ENCODE results near the gene SLC46A3. TPM values are rescaled to one million over a fixed set of nuclear protein-coding genes. Genes with fewer than 3 reads are reported as not detected.
A peak's percentile ranks its signal among the peaks of the same experiment; 100 is the strongest.
"Not testable (repeated sequence)": the region's sequence is repeated elsewhere in the genome, so short reads cannot be mapped to it uniquely, and the experiment has no call there.

The SLC46A3 gene
- total and polyA plus RNA-seq, 2 donors: 12.5 to 18.9 TPM

GRCh38 chr13:28704282-28704681, 14.5 kb downstream of the SLC46A3 start:
- H3K36me3 ChIP-seq (ENCODE audit: control insufficient read depth in 2 of 2, insufficient read depth in 2 of 2, low read length in 1 of 2): peaks cover 9 to 21% of the 10 kb centered on the region in 2 donors
- DNase-seq (ENCODE audit: low read depth in 6 of 9, low spot score in 9 of 9): peak in 1 of 9 donors; percentile 5
- no peak overlapping the region for H3K27ac ChIP-seq (ENCODE audit: low read depth in 1 of 2, low read length in 1 of 2)
- H3K27me3 ChIP-seq (ENCODE audit: control insufficient read depth in 2 of 2, insufficient read depth in 1 of 2, low read length in 1 of 2): no peaks in the 10 kb centered on the region
- H3K4me3 ChIP-seq (ENCODE audit: low read length in 2 of 2): no peak overlapping the region
- H3K9me3 ChIP-seq (ENCODE audit: control insufficient read depth in 2 of 2, insufficient read depth in 1 of 2, low read length in 1 of 2): no peaks in the 10 kb centered on the region
- no peaks in the 10 kb centered on the region for H3K4me1 ChIP-seq (ENCODE audit: control insufficient read depth in 2 of 2, insufficient read depth in 2 of 2, low read length in 2 of 2)

- Histone ChIP-seq H3K4me3 (ENCODE audit: low read length in 2 of 2) (no peak overlapping the region), H3K27ac (ENCODE audit: low read depth in 1 of 2, low read length in 1 of 2) (no peak overlapping the region), H3K9me3 (ENCODE audit: control insufficient read depth in 2 of 2, insufficient read depth in 1 of 2, low read length in 1 of 2) (no peaks in the 10 kb centered on the region), H3K4me1 (ENCODE audit: control insufficient read depth in 2 of 2, insufficient read depth in 2 of 2, low read length in 2 of 2) (no peaks in the 10 kb centered on the region), H3K36me3 (ENCODE audit: control insufficient read depth in 2 of 2, insufficient read depth in 2 of 2, low read length in 1 of 2) (peaks cover 9 to 26% of the 10 kb centered on the region in 2 donors), H3K27me3 (ENCODE audit: control insufficient read depth in 2 of 2, insufficient read depth in 1 of 2, low read length in 1 of 2) (no peaks in the 10 kb centered on the region)
- 98% methylated on average over 1 of the region's 1 CpG for WGBS
- DNase-seq (ENCODE audit: low read depth in 6 of 9, low spot score in 9 of 9): no peak
Measured at GRCh38 chr13:28699246-28699645, 19.5 kb downstream of the SLC46A3 start.

- no peak overlapping the region for H3K4me3 ChIP-seq (ENCODE audit: low read length in 2 of 2)
- H3K27me3 ChIP-seq (ENCODE audit: control insufficient read depth in 2 of 2, insufficient read depth in 1 of 2, low read length in 1 of 2): no peaks in the 10 kb centered on the region
- no peaks in the 10 kb centered on the region for H3K4me1 ChIP-seq (ENCODE audit: control insufficient read depth in 2 of 2, insufficient read depth in 2 of 2, low read length in 2 of 2)
- no peaks in the 10 kb centered on the region for H3K9me3 ChIP-seq (ENCODE audit: control insufficient read depth in 2 of 2, insufficient read depth in 1 of 2, low read length in 1 of 2)
- no peak overlapping the region for H3K27ac ChIP-seq (ENCODE audit: low read depth in 1 of 2, low read length in 1 of 2)
- H3K36me3 ChIP-seq (ENCODE audit: control insufficient read depth in 2 of 2, insufficient read depth in 2 of 2, low read length in 1 of 2): peaks cover 6 to 22% of the 10 kb centered on the region in 2 donors
- WGBS: 95% methylated on average over 1 of the region's 1 CpG
- no peak for DNase-seq (ENCODE audit: low read depth in 6 of 9, low spot score in 9 of 9)
Measured at GRCh38 chr13:28697441-28697840, 21.3 kb downstream of the SLC46A3 start.

GRCh38 chr13:28693605-28694491, 24.9 kb downstream of the SLC46A3 start:
- not testable (repeated sequence) for DNase-seq (ENCODE audit: low read depth in 6 of 9, low spot score in 9 of 9); H3K27me3 ChIP-seq (ENCODE audit: control insufficient read depth in 2 of 2, insufficient read depth in 1 of 2, low read length in 1 of 2); H3K4me3 ChIP-seq (ENCODE audit: low read length in 2 of 2); H3K36me3 ChIP-seq (ENCODE audit: control insufficient read depth in 2 of 2, insufficient read depth in 2 of 2, low read length in 1 of 2); H3K4me1 ChIP-seq (ENCODE audit: control insufficient read depth in 2 of 2, insufficient read depth in 2 of 2, low read length in 2 of 2); H3K27ac ChIP-seq (ENCODE audit: low read depth in 1 of 2, low read length in 1 of 2); H3K9me3 ChIP-seq (ENCODE audit: control insufficient read depth in 2 of 2, insufficient read depth in 1 of 2, low read length in 1 of 2)
- 89% methylated on average over 11 of the region's 11 CpGs for WGBS

GRCh38 chr13:28685892-28686291, 32.9 kb downstream of the SLC46A3 start:
- H3K9me3 ChIP-seq (ENCODE audit: control insufficient read depth in 2 of 2, insufficient read depth in 1 of 2, low read length in 1 of 2): no peaks in the 10 kb centered on the region
- H3K4me3 ChIP-seq (ENCODE audit: low read length in 2 of 2): no peak overlapping the region
- no peak overlapping the region for H3K27ac ChIP-seq (ENCODE audit: low read depth in 1 of 2, low read length in 1 of 2)
- DNase-seq (ENCODE audit: low read depth in 6 of 9, low spot score in 9 of 9): no peak
- 92% methylated on average over 3 of the region's 3 CpGs for WGBS
- no peaks in the 10 kb centered on the region for H3K4me1 ChIP-seq (ENCODE audit: control insufficient read depth in 2 of 2, insufficient read depth in 2 of 2, low read length in 2 of 2)
- H3K36me3 ChIP-seq (ENCODE audit: control insufficient read depth in 2 of 2, insufficient read depth in 2 of 2, low read length in 1 of 2): no peaks in the 10 kb centered on the region
- H3K27me3 ChIP-seq (ENCODE audit: control insufficient read depth in 2 of 2, insufficient read depth in 1 of 2, low read length in 1 of 2): no peaks in the 10 kb centered on the region

- H3K27ac ChIP-seq (ENCODE audit: low read depth in 1 of 2, low read length in 1 of 2): no peak overlapping the region
- no peaks in the 10 kb centered on the region for H3K9me3 ChIP-seq (ENCODE audit: control insufficient read depth in 2 of 2, insufficient read depth in 1 of 2, low read length in 1 of 2)
- peaks cover under 1 to 3% of the 10 kb centered on the region in 2 donors for H3K36me3 ChIP-seq (ENCODE audit: control insufficient read depth in 2 of 2, insufficient read depth in 2 of 2, low read length in 1 of 2)
- no peaks in the 10 kb centered on the region for H3K27me3 ChIP-seq (ENCODE audit: control insufficient read depth in 2 of 2, insufficient read depth in 1 of 2, low read length in 1 of 2)
- no peak overlapping the region for H3K4me3 ChIP-seq (ENCODE audit: low read length in 2 of 2)
- WGBS: 98% methylated on average over 12 of the region's 12 CpGs
- no peak for DNase-seq (ENCODE audit: low read depth in 6 of 9, low spot score in 9 of 9)
- no peaks in the 10 kb centered on the region for H3K4me1 ChIP-seq (ENCODE audit: control insufficient read depth in 2 of 2, insufficient read depth in 2 of 2, low read length in 2 of 2)
Measured at GRCh38 chr13:28685114-28685513, 33.7 kb downstream of the SLC46A3 start.

- peaks cover 4 to 9% of the 10 kb centered on the region in 2 donors for H3K36me3 ChIP-seq (ENCODE audit: control insufficient read depth in 2 of 2, insufficient read depth in 2 of 2, low read length in 1 of 2)
- WGBS: 92% methylated on average over 7 of the region's 7 CpGs
- no peaks in the 10 kb centered on the region for H3K27me3 ChIP-seq (ENCODE audit: control insufficient read depth in 2 of 2, insufficient read depth in 1 of 2, low read length in 1 of 2)
- H3K9me3 ChIP-seq (ENCODE audit: control insufficient read depth in 2 of 2, insufficient read depth in 1 of 2, low read length in 1 of 2): no peaks in the 10 kb centered on the region
- H3K4me3 ChIP-seq (ENCODE audit: low read length in 2 of 2): no peak overlapping the region
- DNase-seq (ENCODE audit: low read depth in 6 of 9, low spot score in 9 of 9): peak in 1 of 9 donors; percentile 2
- no peaks in the 10 kb centered on the region for H3K4me1 ChIP-seq (ENCODE audit: control insufficient read depth in 2 of 2, insufficient read depth in 2 of 2, low read length in 2 of 2)
- H3K27ac ChIP-seq (ENCODE audit: low read depth in 1 of 2, low read length in 1 of 2): no peak overlapping the region
Measured at GRCh38 chr13:28684257-28684656, 34.5 kb downstream of the SLC46A3 start.

GRCh38 chr13:28683169-28683568, 35.6 kb downstream of the SLC46A3 start:
- not testable (repeated sequence) for H3K4me3 ChIP-seq (ENCODE audit: low read length in 2 of 2); H3K27ac ChIP-seq (ENCODE audit: low read depth in 1 of 2, low read length in 1 of 2); DNase-seq (ENCODE audit: low read depth in 6 of 9, low spot score in 9 of 9); H3K9me3 ChIP-seq (ENCODE audit: control insufficient read depth in 2 of 2, insufficient read depth in 1 of 2, low read length in 1 of 2); H3K27me3 ChIP-seq (ENCODE audit: control insufficient read depth in 2 of 2, insufficient read depth in 1 of 2, low read length in 1 of 2); H3K4me1 ChIP-seq (ENCODE audit: control insufficient read depth in 2 of 2, insufficient read depth in 2 of 2, low read length in 2 of 2); H3K36me3 ChIP-seq (ENCODE audit: control insufficient read depth in 2 of 2, insufficient read depth in 2 of 2, low read length in 1 of 2)
- 90% methylated on average over 8 of the region's 8 CpGs for WGBS

- Histone ChIP-seq H3K9me3 (ENCODE audit: control insufficient read depth in 2 of 2, insufficient read depth in 1 of 2, low read length in 1 of 2) (no peaks in the 10 kb centered on the region), H3K4me1 (ENCODE audit: control insufficient read depth in 2 of 2, insufficient read depth in 2 of 2, low read length in 2 of 2) (no peaks in the 10 kb centered on the region), H3K36me3 (ENCODE audit: control insufficient read depth in 2 of 2, insufficient read depth in 2 of 2, low read length in 1 of 2) (peaks cover 13 to 22% of the 10 kb centered on the region in 2 donors), H3K4me3 (ENCODE audit: low read length in 2 of 2) (no peak overlapping the region), H3K27me3 (ENCODE audit: control insufficient read depth in 2 of 2, insufficient read depth in 1 of 2, low read length in 1 of 2) (no peaks in the 10 kb centered on the region), H3K27ac (ENCODE audit: low read depth in 1 of 2, low read length in 1 of 2) (no peak overlapping the region)
- WGBS: 98% methylated on average over 2 of the region's 2 CpGs
- no peak for DNase-seq (ENCODE audit: low read depth in 6 of 9, low spot score in 9 of 9)
Measured at GRCh38 chr13:28680541-28680940, 38.2 kb downstream of the SLC46A3 start.
